Measurements from ENCODE around the gene APBB2.

The APBB2 gene

GRCh38 chr4:41172786-41173185 is 41.6 kb downstream of the APBB2 start:
- no peak for DNase-seq (ENCODE audit: insufficient read length, low spot score)
- no peak for TF ChIP-seq CTCF (IDR thresholded peaks at IDR 0.05; ENCODE audit: insufficient read depth, missing control alignments)
- FAIRE-seq = no peak

- no peak for FAIRE-seq
- DNase-seq (ENCODE audit: insufficient read length, low spot score) = no peak
- no peak for TF ChIP-seq CTCF (IDR thresholded peaks at IDR 0.05; ENCODE audit: insufficient read depth, missing control alignments)
Observed at GRCh38 chr4:41169256-41169800, 45.0 kb downstream of the APBB2 start.

- TF ChIP-seq CTCF (IDR thresholded peaks at IDR 0.05; ENCODE audit: insufficient read depth, missing control alignments) = no peak
- no peak for DNase-seq (ENCODE audit: insufficient read length, low spot score)
- no peak for FAIRE-seq
Observed at GRCh38 chr4:41167191-41167590, 47.2 kb downstream of the APBB2 start.

- FAIRE-seq (no peak), DNase-seq (ENCODE audit: insufficient read length, low spot score) (no peak)
- TF ChIP-seq CTCF (IDR thresholded peaks at IDR 0.05; ENCODE audit: insufficient read depth, missing control alignments) = no peak
Observed at GRCh38 chr4:41164405-41164804, 49.9 kb downstream of the APBB2 start.

DNA sequence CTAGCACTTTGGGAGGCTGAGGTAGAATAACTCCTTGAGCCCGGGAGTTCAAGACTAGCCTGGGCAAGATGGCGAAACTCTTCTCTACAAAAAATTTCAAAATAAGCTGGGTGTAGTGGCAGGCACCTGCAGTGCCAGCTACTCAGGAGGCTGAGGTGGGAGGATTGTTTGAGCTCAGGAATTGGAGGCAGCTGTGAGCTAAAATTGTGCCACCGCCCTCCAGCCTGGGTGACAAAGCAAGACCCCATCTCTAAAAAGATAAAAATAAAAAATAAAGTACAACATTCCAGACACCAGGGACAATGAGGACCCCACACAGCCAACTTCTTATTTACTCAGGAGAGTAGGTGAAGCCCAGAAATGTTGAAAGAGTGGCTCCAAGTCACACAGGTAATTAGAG is 53.0 kb downstream of the APBB2 start:
- no peak for FAIRE-seq
- DNase-seq (ENCODE audit: insufficient read length, low spot score) = no peak
- TF ChIP-seq CTCF (IDR thresholded peaks at IDR 0.05; ENCODE audit: insufficient read depth, missing control alignments) = no peak

DNA sequence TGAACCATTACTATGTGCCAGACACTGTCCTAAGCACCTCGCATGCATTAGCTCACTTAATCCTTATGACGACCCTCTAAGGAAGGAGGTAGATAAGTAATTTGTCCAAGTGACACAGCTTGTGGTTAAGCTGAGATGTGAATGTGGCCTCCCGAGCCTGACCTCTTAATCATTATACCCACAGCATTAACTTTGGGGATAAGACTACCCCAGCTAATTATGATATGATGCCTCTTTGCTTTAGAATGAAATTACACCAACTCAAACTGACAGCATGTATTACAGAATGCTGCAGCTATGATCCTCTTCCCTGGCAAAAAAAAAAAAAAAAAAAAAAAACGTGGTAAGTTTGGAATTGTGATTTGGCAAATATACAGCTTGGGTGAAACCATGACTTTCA is 53.5 kb downstream of the APBB2 start:
- FAIRE-seq (peak; percentile 78), DNase-seq (ENCODE audit: insufficient read length, low spot score) (peak; percentile 19)
- no peak for TF ChIP-seq CTCF (IDR thresholded peaks at IDR 0.05; ENCODE audit: insufficient read depth, missing control alignments)

DNA sequence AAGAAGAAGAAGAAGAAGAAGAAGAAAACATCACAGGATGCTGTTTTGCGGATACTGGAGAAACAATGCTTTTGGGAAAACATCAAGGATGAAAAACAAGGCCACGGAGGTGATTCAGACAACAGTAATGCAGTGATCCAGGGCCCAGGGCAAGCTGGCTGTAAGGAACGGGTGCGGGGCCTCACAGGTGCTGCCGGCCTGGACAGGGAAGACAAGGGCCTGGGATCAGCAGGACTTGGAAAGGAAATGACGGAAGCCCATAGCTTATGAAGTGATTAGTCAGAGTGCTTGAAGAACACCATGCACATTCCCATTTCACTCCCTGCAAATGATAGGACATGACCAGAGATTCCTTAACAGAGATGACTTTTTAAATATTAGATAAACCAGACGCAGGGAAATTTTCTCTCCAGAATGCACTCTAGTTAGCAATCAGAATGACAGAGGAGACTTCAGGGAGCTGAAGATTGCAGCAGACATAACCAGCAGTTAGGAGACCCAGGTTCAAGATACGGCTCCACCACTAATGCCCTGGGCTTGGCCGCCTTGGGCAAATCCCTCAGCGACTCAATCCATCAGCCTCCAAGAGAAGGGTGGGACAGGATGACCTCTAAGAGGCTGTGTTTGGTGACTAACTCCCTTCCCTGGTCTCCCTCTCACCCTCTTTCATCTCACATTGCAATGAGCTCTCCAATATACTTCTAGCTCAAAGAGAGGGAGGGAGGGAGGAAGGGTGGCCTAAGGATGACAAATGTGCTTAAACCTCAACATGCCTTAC is 54.1 kb downstream of the APBB2 start:
- DNase-seq (ENCODE audit: insufficient read length, low spot score) = no peak
- no peak for FAIRE-seq
- TF ChIP-seq CTCF (IDR thresholded peaks at IDR 0.05; ENCODE audit: insufficient read depth, missing control alignments) = no peak

Data from D721Med (cell line).